GM12878 (cell line): ENCODE results near the gene ATXN1. TPM values are rescaled to one million over a fixed set of nuclear protein-coding genes. Genes with fewer than 3 reads are reported as not detected.
A peak's percentile ranks its signal among the peaks of the same experiment; 100 is the strongest.

Source experiments
- ATAC-seq: fragments of 200-7000 bp; cut with Tn5 transposase; 3 replicates; pipeline ENCODE4 v1.9.1; 2020; ENCODE audit warnings: mild to moderate bottlenecking, moderate library complexity
- BruUV-seq: library from RNA; stranded (reverse); fragments of 400-500 nt; replicated peaks from 2 replicates; lab custom pipeline; 2021; lab: Mats Ljungman, UMichigan
- CTCF ChIA-PET: fragments of 300-600 bp; sonication (Branson Sonifier 250); formaldehyde crosslinking; extraction: SDS; loops from one replicate; lab custom pipeline; 2021; ENCODE audit warnings: inconsistent platforms; lab: Yijun Ruan, JAX
- POLR2A ChIA-PET: fragments of 350-600 bp; formaldehyde crosslinking; extraction: SDS; loops from one replicate; lab custom pipeline; 2021; ENCODE audit warnings: inconsistent platforms; lab: Charles Lee
- RAD21 ChIA-PET: fragments of 300-600 bp; sonication (Branson Sonifier 250); formaldehyde crosslinking; loops from one replicate; lab custom pipeline; 2023; ENCODE audit warnings: antibody characterized with exemption; ENCODE audit not compliant: unreplicated experiment; lab: Charles Lee
- SMC1A ChIA-PET: fragments of 300-600 bp; sonication (Branson Sonifier 250); formaldehyde crosslinking; loops from one replicate; lab custom pipeline; 2023; ENCODE audit not compliant: unreplicated experiment, uncharacterized antibody; lab: Charles Lee
- DNase-seq: peaks from one replicate; pipeline ENCODE4 v3.0.0-alpha.2; 2011; ENCODE audit warnings: low read depth, low spot score
- FAIRE-seq: peaks from 3 replicates; lab custom pipeline; 2011; peaks lifted over from hg19 to GRCh38; lab: Jason Lieb, UNC
- H2AFZ ChIP-seq: 2 replicates; pipeline ENCODE4 v1.6.0; 2011; ENCODE audit warnings: low read depth, low read length, control low read depth; ENCODE audit not compliant: control insufficient read depth
- H3K27ac ChIP-seq: 2 replicates; pipeline ENCODE4 v1.5.1; 2011; ENCODE audit warnings: control low read depth; ENCODE audit not compliant: control insufficient read depth, insufficient read depth
- H3K27me3 ChIP-seq, 2 experiments: replicated peaks in 1 of 2; 2 replicates each; pipeline versions ENCODE4 v1.6.0 to v1.6.1; 2011; ENCODE audit warnings: low read length in 1 of 2; ENCODE audit not compliant: control insufficient read depth in 2 of 2, insufficient read depth in 2 of 2
- H3K36me3 ChIP-seq, 2 experiments: 2 replicates each; pipeline ENCODE4 v1.5.1; 2011; ENCODE audit warnings: low read length in 1 of 2; ENCODE audit not compliant: control insufficient read depth in 2 of 2, insufficient read depth in 2 of 2
- H3K4me1 ChIP-seq: 2 replicates; pipeline ENCODE4 v1.6.1; 2011; ENCODE audit warnings: mild to moderate bottlenecking, low read length, moderate library complexity, mixed read lengths; ENCODE audit not compliant: control insufficient read depth, insufficient read depth
- H3K4me2 ChIP-seq: 2 replicates; pipeline ENCODE4 v1.6.0; 2011; ENCODE audit warnings: control low read depth; ENCODE audit not compliant: control insufficient read depth, insufficient read depth
- H3K4me3 ChIP-seq: fragments of 200-600 bp; sonication (generic); 2 replicates; pipeline ENCODE4 v1.5.1; 2016
- H3K79me2 ChIP-seq: 2 replicates; pipeline ENCODE4 v1.6.0; 2011; ENCODE audit warnings: low read length; ENCODE audit not compliant: control insufficient read depth, insufficient read depth
- H3K9ac ChIP-seq: 2 replicates; pipeline ENCODE4 v1.8.0; 2011; ENCODE audit warnings: low read length, control low read depth, mixed read lengths; ENCODE audit not compliant: control insufficient read depth, insufficient read depth
- H3K9me3 ChIP-seq: replicated peaks from 3 replicates; pipeline ENCODE4 v1.5.1; 2011; ENCODE audit warnings: mild to moderate bottlenecking, low read length; ENCODE audit not compliant: control insufficient read depth, insufficient read depth
- H4K20me1 ChIP-seq: 2 replicates; pipeline ENCODE4 v1.6.0; 2011; ENCODE audit not compliant: control insufficient read depth, insufficient read depth
- IKZF1 ChIP-seq: fragments of 450-650 bp; conservative IDR thresholded peaks from 2 replicates; pipeline ENCODE4 v1.6.1; 2017; ENCODE audit warnings: antibody characterized with exemption, mild to moderate bottlenecking
- JUND ChIP-seq: IDR thresholded peaks from 2 replicates; pipeline ENCODE4 v1.6.1; 2012; ENCODE audit warnings: low read depth, mild to moderate bottlenecking, low read length, improper control_type of control experiment, moderate library complexity
- RAD21 ChIP-seq: IDR thresholded peaks from 2 replicates; pipeline ENCODE4 v1.6.1; 2011; ENCODE audit warnings: mild to moderate bottlenecking, low read depth, low read length, moderate library complexity; ENCODE audit not compliant: insufficient read depth
- SIX5 ChIP-seq: IDR thresholded peaks from 2 replicates; pipeline ENCODE4 v1.6.1; 2011; ENCODE audit warnings: mild to moderate bottlenecking, low read depth, low read length, moderate library complexity; ENCODE audit not compliant: severe bottlenecking
- ZNF622 ChIP-seq: fragments of 450-650 bp; IDR thresholded peaks from 2 replicates; pipeline ENCODE4 v1.6.1; 2017; ENCODE audit warnings: mild to moderate bottlenecking, inconsistent platforms
- WGBS: methylation state at CpG from one replicate; pipeline ENCODE4 v1.1.6; 2016; ENCODE audit warnings: low lambda C conversion rate; ENCODE audit not compliant: insufficient replicate concordance, insufficient coverage; ENCODE audit errors: missing lambda C conversion rate; 5-methylcytosine and 5-hydroxymethylcytosine counted together
- in situ Hi-C: fragments of 300-500 bp; cut with MboI; formaldehyde crosslinking; loops from 9 replicates; pipeline ENCODE4 v1.14.3; 2018; ENCODE audit warnings: mixed read lengths
- intact Hi-C: fragments of 100-400 bp; cut with micrococcal nuclease; formaldehyde crosslinking; loops from one replicate; pipeline ENCODE4 v1.14.2; 2022; ENCODE audit not compliant: unreplicated experiment
- polyA plus RNA-seq, 11 experiments: library from polyadenylated mRNA; depleted of rRNA in 4 of 11; unstranded in 6 of 11; stranded (reverse) in 5 of 11; fragments of >200 nt; fragmentation: Nextera tagmentation in 4 of 11; fragmentation: Illumina TruSeq in 1 of 11; extraction: Ambion mirVana in 4 of 11; extraction: Trizol in 1 of 11; gene quantifications; 1 replicate in 1 of 11; 2 replicates in 10 of 11; pipeline versions ENCODE4 v1.2.1 to v1.2.3, GENCODE V29; 2011 to 2016; ENCODE audit warnings: inconsistent platforms in 2 of 11, missing spikeins in 2 of 11, low read depth in 1 of 11
- total RNA-seq, 4 experiments: library from RNA; depleted of rRNA in 3 of 4; stranded (reverse); fragments of >200 nt in 3 of 4; fragmentation: Illumina TruSeq in 1 of 4; extraction: Trizol in 1 of 4; gene quantifications; 2 replicates each; pipeline versions ENCODE4 v1.2.1 to v1.2.3, GENCODE V29; 2013 to 2021
- TF ChIP-seq, protein P1 (sequence below), 3 experiments: IDR thresholded peaks in 2 of 3; conservative IDR thresholded peaks in 1 of 3; 2 replicates each; pipeline ENCODE4 v1.5.1; 2011; ENCODE audit warnings: low read depth in 3 of 3, low read length in 3 of 3, mild to moderate bottlenecking in 3 of 3, control low read depth in 2 of 3, moderate library complexity in 2 of 3, inconsistent platforms in 1 of 3, mixed read lengths in 1 of 3; ENCODE audit not compliant: control insufficient read depth in 2 of 3, insufficient read depth in 1 of 3; ENCODE audit errors: extremely low read depth in 1 of 3

ATXN1 gene
- total and polyA plus RNA-seq, 10 of the 15 experiments (the other 5 are each of a cell fraction or from before 2014, with no cell fraction given) = 12.2 to 51.2 (median 20.5) TPM

DNA sequence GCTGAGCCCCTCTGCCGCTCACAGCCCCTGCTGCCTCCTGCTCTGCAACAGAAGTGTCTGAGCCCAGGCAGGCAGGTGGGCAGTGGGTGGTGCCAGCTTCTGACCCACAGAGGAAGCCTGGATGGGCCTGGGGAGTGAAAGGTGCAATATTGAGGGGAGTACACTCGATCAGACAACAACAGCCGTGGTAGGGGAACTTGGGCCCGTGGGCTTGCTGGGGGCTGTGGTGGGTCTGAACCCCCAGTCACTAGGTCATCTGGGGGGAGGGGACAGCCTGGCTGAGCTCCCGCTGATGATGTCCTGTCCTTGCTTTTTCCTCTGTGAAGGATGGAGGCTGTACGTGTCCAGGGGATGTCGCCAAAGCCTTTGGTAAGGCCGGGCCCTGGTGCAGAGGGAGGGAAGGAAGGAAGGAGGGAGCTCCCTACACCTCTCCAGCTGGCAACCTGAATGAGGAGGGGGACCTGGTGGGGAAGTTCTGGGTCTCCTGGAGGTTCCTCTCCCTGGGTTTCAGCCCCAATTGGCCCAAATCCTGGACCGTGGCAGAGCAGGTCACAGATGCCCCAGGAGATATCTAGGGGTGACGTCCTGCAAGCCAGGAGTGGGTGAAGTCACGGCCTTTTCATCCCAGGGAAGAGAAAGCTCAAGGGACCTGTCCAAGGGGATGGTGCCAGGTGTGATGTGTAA, 475.7 kb downstream of the ATXN1 start:
- Histone ChIP-seq H3K4me1 (no peaks in the 10 kb centered on the region), H3K79me2 (no peaks in the 10 kb centered on the region), H4K20me1 (no peaks in the 10 kb centered on the region), H3K4me3 (no peak overlapping the region), H3K9me3 (no peaks in the 10 kb centered on the region), H3K27me3 (no peaks in the 10 kb centered on the region), H3K27ac (no peak overlapping the region), H3K4me2 (no peak overlapping the region), H2AFZ (no peak overlapping the region), H3K36me3 (no peaks in the 10 kb centered on the region), H3K9ac (no peak overlapping the region)
- SMC1A ChIA-PET = interaction anchor here (0.6 to 3.9 kb wide), 14 partner anchors 11 to 489 kb away, joined by 3 to 36 read pairs (median 4); no protein-coding TSS in a partner anchor
- CTCF ChIA-PET = interaction anchor here (0.6 to 7.8 kb wide), 46 partner anchors 10 to 808 kb away, joined by 3 to 88 read pairs (median 4); partner anchors contain the start of gene ATXN1
- no peak for DNase-seq
- intact Hi-C loops = loop anchor here (1.0 to 10.0 kb wide), 3 partner anchors 46 to 799 kb away; no protein-coding TSS in a partner anchor
- FAIRE-seq = no peak
- in situ Hi-C loops = loop anchor here (10.0 kb wide), 1 partner anchor 799 kb away; no protein-coding TSS in a partner anchor
- ATAC-seq = peak; percentile 54
- RAD21 ChIA-PET = interaction anchor here (0.6 to 6.2 kb wide), 15 partner anchors 11 to 801 kb away, joined by 3 to 40 read pairs (median 6); partner anchors contain the start of gene ATXN1
- 59% methylated on average over 10 of the region's 11 CpGs for WGBS
- POLR2A ChIA-PET = interaction anchor here (0.5 to 1.3 kb wide), 6 partner anchors 11 to 155 kb away, joined by 3 to 7 read pairs (median 3); no protein-coding TSS in a partner anchor
- TF ChIP-seq ZNF622 = no peak
- TF ChIP-seq SIX5 = no peak
- TF ChIP-seq, protein P1, sequence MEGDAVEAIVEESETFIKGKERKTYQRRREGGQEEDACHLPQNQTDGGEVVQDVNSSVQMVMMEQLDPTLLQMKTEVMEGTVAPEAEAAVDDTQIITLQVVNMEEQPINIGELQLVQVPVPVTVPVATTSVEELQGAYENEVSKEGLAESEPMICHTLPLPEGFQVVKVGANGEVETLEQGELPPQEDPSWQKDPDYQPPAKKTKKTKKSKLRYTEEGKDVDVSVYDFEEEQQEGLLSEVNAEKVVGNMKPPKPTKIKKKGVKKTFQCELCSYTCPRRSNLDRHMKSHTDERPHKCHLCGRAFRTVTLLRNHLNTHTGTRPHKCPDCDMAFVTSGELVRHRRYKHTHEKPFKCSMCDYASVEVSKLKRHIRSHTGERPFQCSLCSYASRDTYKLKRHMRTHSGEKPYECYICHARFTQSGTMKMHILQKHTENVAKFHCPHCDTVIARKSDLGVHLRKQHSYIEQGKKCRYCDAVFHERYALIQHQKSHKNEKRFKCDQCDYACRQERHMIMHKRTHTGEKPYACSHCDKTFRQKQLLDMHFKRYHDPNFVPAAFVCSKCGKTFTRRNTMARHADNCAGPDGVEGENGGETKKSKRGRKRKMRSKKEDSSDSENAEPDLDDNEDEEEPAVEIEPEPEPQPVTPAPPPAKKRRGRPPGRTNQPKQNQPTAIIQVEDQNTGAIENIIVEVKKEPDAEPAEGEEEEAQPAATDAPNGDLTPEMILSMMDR (IDR thresholded peaks at IDR 0.05 in 2 of 3, conservative IDR thresholded peaks at IDR 0.05 in 1 of 3; ENCODE audit: control insufficient read depth in 2 of 3, extremely low read depth in 1 of 3, insufficient read depth in 1 of 3, low read depth in 3 of 3, low read length in 3 of 3) = peak in 1 of 3 experiments; percentile 23; a peak in 2 of 6 replicates
- TF ChIP-seq JUND = no peak
- TF ChIP-seq RAD21 = peak; percentile 13; the same call in 1 of the 2 replicates
- 0 out of 2 replicates have a peak, but pooled peaks have one; percentile 65 for TF ChIP-seq IKZF1
- no TSS peak for BruUV-seq
